ENCODE data around the gene SEC23A.
"Not testable (repeated sequence)": the region's sequence is repeated elsewhere in the genome, so short reads cannot be mapped to it uniquely, and the experiment has no call there.

The SEC23A gene

DNA sequence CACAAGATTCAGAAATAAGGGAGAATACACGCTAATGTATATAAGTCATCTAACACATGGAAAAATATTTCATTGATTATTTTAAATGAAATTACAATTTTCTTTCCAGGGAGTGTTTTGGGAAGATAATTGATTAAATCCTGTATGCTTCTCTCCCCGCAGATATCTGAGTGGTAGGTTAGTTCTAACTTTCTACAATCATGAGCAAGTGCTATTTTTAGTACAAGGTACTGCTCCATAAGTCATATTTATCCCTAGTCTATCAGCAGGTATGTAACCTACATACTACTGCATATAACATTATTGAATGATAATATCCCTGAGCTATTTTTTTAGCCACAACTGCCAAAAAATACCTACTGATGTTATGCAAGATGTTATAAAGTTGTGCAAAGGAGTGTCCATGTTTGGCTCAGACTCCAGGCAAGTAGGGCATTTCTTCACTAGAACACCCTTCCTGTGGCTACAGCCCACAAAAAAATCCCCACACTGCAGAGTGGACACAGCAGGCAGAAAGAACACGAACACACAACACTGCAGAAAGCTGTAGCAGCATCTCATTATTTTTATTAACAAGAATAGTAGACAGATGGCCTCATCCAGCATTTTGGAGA, 87.0 kb downstream of the SEC23A start:
- DNase-seq = no peak
- Histone ChIP-seq H3K36me3 (no peaks in the 10 kb centered on the region), H3K4me3 (ENCODE audit: low read depth, low read length) (no peak overlapping the region), H3K9me3 (no peaks in the 10 kb centered on the region), H3K4me1 (peaks cover 26% of the 10 kb centered on the region), H3K27me3 (no peaks in the 10 kb centered on the region)
- TF ChIP-seq, protein P1, sequence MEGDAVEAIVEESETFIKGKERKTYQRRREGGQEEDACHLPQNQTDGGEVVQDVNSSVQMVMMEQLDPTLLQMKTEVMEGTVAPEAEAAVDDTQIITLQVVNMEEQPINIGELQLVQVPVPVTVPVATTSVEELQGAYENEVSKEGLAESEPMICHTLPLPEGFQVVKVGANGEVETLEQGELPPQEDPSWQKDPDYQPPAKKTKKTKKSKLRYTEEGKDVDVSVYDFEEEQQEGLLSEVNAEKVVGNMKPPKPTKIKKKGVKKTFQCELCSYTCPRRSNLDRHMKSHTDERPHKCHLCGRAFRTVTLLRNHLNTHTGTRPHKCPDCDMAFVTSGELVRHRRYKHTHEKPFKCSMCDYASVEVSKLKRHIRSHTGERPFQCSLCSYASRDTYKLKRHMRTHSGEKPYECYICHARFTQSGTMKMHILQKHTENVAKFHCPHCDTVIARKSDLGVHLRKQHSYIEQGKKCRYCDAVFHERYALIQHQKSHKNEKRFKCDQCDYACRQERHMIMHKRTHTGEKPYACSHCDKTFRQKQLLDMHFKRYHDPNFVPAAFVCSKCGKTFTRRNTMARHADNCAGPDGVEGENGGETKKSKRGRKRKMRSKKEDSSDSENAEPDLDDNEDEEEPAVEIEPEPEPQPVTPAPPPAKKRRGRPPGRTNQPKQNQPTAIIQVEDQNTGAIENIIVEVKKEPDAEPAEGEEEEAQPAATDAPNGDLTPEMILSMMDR (IDR thresholded peaks at IDR 0.05; ENCODE audit: low read depth, low read length) = no peak

DNA sequence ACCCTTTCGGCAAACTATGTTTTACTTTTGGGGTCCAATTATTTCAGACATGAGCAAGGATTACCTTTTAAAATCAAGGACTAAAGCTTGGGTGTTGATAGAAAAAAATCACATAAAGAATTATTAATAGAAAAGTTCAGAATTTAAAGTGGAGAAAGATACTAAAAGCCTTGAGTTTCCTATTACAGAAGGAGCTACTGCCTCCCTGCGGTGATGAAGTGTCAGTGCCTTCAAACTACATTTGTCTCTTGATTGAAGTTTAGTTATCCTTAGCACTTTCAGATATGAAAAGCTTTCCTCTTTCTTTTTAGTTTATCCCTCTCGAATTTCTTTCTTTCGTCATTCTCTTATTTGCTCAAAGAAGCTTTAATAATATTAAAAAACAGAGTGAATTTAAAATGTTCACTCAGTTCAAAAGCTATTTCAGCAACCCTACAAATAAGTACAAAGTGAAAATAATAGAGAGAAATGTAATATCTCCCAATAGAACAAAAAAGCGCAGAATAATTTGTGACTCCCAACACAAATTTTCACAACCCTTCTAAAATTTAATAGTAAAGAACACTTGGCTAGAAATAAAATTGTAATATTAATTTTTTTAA, 87.6 kb downstream of the SEC23A start:
- Histone ChIP-seq H3K9me3 (no peaks in the 10 kb centered on the region), H3K4me1 (peaks cover 27% of the 10 kb centered on the region), H3K27me3 (no peaks in the 10 kb centered on the region), H3K4me3 (ENCODE audit: low read depth, low read length) (no peak overlapping the region), H3K36me3 (no peaks in the 10 kb centered on the region)
- DNase-seq = peak; percentile 52
- TF ChIP-seq, protein P1 (IDR thresholded peaks at IDR 0.05; ENCODE audit: low read depth, low read length) = peak; percentile 94

DNA sequence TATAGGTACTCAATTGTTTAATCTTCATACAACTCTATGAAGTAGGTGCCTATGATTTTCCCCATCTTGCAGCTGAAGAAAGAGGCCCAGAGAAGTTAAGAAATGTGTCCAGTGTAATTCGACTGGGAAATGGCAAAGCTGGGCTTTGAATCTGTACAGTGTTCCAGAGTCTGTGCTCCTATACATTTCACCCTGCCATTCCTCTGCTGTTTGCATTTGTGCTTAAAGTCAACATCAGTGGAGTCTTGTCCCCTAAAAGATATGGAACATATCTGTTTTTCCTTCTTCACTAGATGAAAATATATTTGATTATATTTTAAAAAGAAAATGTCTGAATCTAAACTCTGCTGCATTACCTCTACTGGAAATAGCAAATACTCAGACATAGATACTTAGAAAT, 88.6 kb downstream of the SEC23A start:
- TF ChIP-seq, protein P1 (IDR thresholded peaks at IDR 0.05; ENCODE audit: low read depth, low read length) = no peak
- Histone ChIP-seq H3K4me1 (peaks cover 32% of the 10 kb centered on the region), H3K9me3 (no peaks in the 10 kb centered on the region), H3K36me3 (no peaks in the 10 kb centered on the region), H3K27me3 (no peaks in the 10 kb centered on the region), H3K4me3 (ENCODE audit: low read depth, low read length) (no peak overlapping the region)
- DNase-seq = no peak

DNA sequence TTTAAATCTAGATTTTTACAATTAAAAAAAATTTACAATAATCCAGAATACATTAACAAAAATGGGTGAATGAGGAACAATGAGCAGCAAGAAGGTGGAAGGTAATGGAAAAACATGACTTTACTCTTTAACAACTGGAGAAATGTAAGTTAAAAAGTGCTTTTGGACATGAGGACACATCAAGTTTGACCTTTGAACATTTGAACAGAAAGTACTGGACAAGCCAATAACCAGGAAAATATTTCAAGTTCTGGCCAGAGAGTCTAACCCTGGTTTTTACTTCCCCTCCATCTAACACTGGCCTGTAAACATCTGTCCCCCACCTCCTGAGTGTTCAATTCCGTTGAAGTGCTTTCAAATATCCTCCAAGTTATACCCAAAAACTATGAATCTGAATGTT, 94.1 kb downstream of the SEC23A start:
- not testable (repeated sequence) for H3K9me3 ChIP-seq; DNase-seq; H3K27me3 ChIP-seq; H3K4me3 ChIP-seq (ENCODE audit: low read depth, low read length); H3K36me3 ChIP-seq
- peaks cover 15% of the 10 kb centered on the region for H3K4me1 ChIP-seq

DNA sequence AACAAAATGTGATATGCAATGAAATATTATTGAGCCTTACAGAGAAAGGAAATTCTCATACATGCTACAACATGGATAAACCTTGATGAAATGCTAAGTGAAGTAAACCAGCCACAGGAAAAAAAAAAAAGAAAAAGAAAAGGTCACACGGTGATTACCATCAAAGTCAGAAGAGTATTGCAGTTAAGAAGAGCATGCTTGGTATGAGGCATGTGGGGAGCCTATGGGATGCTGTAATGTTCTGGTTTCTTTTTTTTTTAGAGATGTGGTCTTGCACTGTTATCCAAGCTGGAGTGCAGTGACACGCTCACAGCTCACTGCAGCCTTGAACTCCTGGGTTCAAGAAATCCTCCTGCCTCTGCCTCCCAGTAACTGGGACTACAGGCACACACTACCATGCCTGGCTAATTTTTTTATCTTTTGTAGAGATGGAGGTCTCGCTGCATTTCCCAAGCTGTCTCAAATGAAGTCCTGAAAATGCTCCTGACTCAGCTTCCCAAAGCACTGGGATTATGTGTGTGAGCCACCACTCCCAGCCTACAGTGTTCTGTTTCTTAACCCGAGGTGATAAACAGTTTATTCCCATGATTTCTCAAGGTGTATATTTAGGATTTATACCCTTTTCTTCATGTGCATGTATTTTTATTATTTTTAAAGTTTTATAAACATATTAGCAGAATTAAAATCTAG, 96.2 kb downstream of the SEC23A start:
- Histone ChIP-seq H3K4me3 (ENCODE audit: low read depth, low read length) (no peak overlapping the region), H3K4me1 (peaks cover 9% of the 10 kb centered on the region), H3K9me3 (no peaks in the 10 kb centered on the region; the same call in 1 of the 2 replicates), H3K27me3 (no peaks in the 10 kb centered on the region), H3K36me3 (no peaks in the 10 kb centered on the region)
- TF ChIP-seq, protein P1 (IDR thresholded peaks at IDR 0.05; ENCODE audit: low read depth, low read length) = no peak
- DNase-seq = no peak

DNA sequence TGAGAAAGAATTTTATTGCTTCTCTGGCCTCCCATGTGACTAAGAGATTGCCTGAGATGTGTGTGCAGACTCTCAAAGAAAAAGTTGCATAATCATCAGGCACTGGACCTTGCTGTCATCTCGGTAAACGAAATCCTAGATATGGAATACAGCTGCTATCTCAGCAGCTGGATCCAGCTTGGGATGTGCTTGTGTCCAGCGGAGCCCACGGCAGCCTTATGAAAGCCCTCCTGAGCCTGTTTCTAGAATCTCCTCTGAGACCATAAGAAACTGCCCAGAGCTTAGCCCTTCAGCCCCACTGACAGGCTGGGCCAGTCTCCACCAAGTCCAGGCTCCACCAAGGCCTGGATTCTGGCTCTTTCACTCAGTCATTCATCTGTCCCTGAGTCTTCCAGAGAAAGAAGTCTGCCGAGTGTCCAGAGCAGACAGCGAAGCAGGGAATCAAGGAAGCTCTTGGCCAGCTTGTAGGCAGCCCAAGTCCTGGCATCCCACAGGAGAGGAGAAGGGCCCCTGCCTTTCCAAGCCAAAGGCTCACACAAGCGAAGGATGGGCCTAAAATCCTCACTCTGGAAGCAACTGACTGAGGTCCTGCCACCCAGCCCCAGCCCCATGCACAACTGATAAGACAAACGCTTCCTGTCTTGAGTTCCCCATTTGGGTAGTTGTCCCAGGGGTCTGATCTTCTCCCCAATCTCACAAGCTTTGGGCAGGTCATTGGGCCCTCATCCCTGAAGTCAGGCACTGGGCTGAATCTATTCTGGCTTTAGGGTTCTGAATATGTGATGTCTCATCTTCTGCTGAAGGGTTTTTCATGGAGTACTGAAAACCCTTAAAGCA, 97.8 kb downstream of the SEC23A start:
- DNase-seq = no peak
- Histone ChIP-seq H3K4me3 (ENCODE audit: low read depth, low read length) (no peak overlapping the region), H3K27me3 (no peaks in the 10 kb centered on the region), H3K4me1 (peaks cover 6% of the 10 kb centered on the region), H3K36me3 (no peaks in the 10 kb centered on the region), H3K9me3 (no peaks in the 10 kb centered on the region; the same call in 1 of the 2 replicates)
- TF ChIP-seq, protein P1 (IDR thresholded peaks at IDR 0.05; ENCODE audit: low read depth, low read length) = no peak
